ENCODE results near the gene LAMP2. TPM values are rescaled to one million over a fixed set of nuclear protein-coding genes. Genes with fewer than 3 reads are reported as not detected.

The LAMP2 gene
- total RNA-seq, 1 experiment from 2014 or later: 41.1 TPM

DNA sequence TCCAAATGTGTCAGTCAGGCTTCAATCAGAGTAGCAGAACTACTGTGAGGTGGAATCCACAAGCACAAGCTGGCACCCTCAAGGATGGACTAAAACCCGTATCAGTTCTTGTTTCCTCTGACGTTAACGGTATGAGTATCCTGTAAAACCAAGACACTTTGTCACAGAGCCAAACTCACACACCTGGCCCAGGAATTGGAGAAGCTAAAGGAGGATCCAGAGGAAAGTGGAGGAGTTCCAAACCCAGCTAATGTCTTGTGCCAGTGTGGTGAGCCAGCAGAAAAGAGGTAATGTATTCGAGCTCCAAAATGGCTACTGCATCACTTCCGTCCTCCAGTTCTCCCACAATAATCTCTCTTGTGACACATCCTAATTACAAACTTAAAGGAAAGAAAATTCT, 62.5 kb downstream of the LAMP2 start:
- ATAC-seq: no peak
- Histone ChIP-seq H3K36me3 (ENCODE audit: control insufficient read depth in 1 of 2, insufficient read depth in 2 of 2, low read length in 2 of 2) (no peaks in the 10 kb centered on the region), H4K20me1 (ENCODE audit: insufficient read depth) (no peaks in the 10 kb centered on the region), H3K27ac (ENCODE audit: low read depth, low read length) (no peak overlapping the region), H3K9me2 (ENCODE audit: insufficient read depth) (no peaks in the 10 kb centered on the region), H2AFZ (ENCODE audit: low read depth, low read length, poor library complexity, severe bottlenecking) (no peak overlapping the region), H3K9me3 (ENCODE audit: control insufficient read depth in 1 of 2, insufficient read depth in 1 of 2, low read depth in 1 of 2, low read length in 2 of 2) (no peaks in the 10 kb centered on the region), H3K4me2 (ENCODE audit: low read length) (no peak overlapping the region), H3K27me3 (ENCODE audit: insufficient read depth, low read length) (no peaks in the 10 kb centered on the region), H3K79me2 (ENCODE audit: insufficient read depth, low read length) (no peaks in the 10 kb centered on the region), H3K9ac (ENCODE audit: low read length) (no peak overlapping the region), H3K4me1 (ENCODE audit: control insufficient read depth in 1 of 2, insufficient read depth in 2 of 2, low read length in 2 of 2) (no peaks in the 10 kb centered on the region), H3K4me3 (replicated peaks in 1 of 2; ENCODE audit: low read depth in 1 of 2, low read length in 2 of 2) (no peak overlapping the region)
- TF ChIP-seq JUND (IDR thresholded peaks at IDR 0.05): no peak
- TF ChIP-seq CEBPB (IDR thresholded peaks at IDR 0.05; ENCODE audit: low read depth): no peak
- TF ChIP-seq ATF3 (IDR thresholded peaks at IDR 0.05): no peak
- TF ChIP-seq CTCF (IDR thresholded peaks at IDR 0.05 in 2 of 3, conservative IDR thresholded peaks at IDR 0.05 in 1 of 3; ENCODE audit: borderline replicate concordance in 1 of 3, insufficient read depth in 1 of 3, low read depth in 2 of 3, low read length in 2 of 3): no peak
- no peak for TF ChIP-seq EZH2phosphoT487 (IDR thresholded peaks at IDR 0.05; ENCODE audit: borderline replicate concordance)
- no peak for TF ChIP-seq ZFX (IDR thresholded peaks at IDR 0.05)
- TF ChIP-seq MAX (IDR thresholded peaks at IDR 0.05): no peak
- no peak for TF ChIP-seq SP1 (IDR thresholded peaks at IDR 0.05; ENCODE audit: low read depth)
- ChIA-PET POLR2A (no interaction called here), RAD21 (ENCODE audit: low non-redundant PET in 1 of 2, low total read pairs in 2 of 2, uncharacterized antibody in 2 of 2, unreplicated experiment in 2 of 2) (no interaction called here), CTCF (no interaction called here)
- DNase-seq (ENCODE audit: low read depth, low spot score): no peak
- BruUV-seq (replicated peaks): no TSS peak
- intact Hi-C loops (cut with micrococcal nuclease): no loop called here

GRCh38 chrX:120402369-120402768, 66.7 kb downstream of the LAMP2 start:
- no peaks in the 10 kb centered on the region for H3K27me3 ChIP-seq (ENCODE audit: insufficient read depth, low read length)
- TF ChIP-seq MAX (IDR thresholded peaks at IDR 0.05) (no peak), CEBPB (IDR thresholded peaks at IDR 0.05; ENCODE audit: low read depth) (no peak), EZH2phosphoT487 (IDR thresholded peaks at IDR 0.05; ENCODE audit: borderline replicate concordance) (no peak)
- ChIA-PET POLR2A (no interaction called here), CTCF (no interaction called here), RAD21 (ENCODE audit: low non-redundant PET in 1 of 2, low total read pairs in 2 of 2, uncharacterized antibody in 2 of 2, unreplicated experiment in 2 of 2) (no interaction called here)
- DNase-seq (ENCODE audit: low read depth, low spot score) (no peak), ATAC-seq (no peak)
- H3K9me2 ChIP-seq (ENCODE audit: insufficient read depth): no peaks in the 10 kb centered on the region
- no peak overlapping the region for H3K9ac ChIP-seq (ENCODE audit: low read length)
- no peak overlapping the region for H2AFZ ChIP-seq (ENCODE audit: low read depth, low read length, poor library complexity, severe bottlenecking)
- H3K79me2 ChIP-seq (ENCODE audit: insufficient read depth, low read length): no peaks in the 10 kb centered on the region
- no TSS peak for BruUV-seq (replicated peaks)
- no peak overlapping the region for H3K27ac ChIP-seq (ENCODE audit: low read depth, low read length)
- no peak overlapping the region for H3K4me2 ChIP-seq (ENCODE audit: low read length)
- no peaks in the 10 kb centered on the region for H3K36me3 ChIP-seq (ENCODE audit: control insufficient read depth in 1 of 2, insufficient read depth in 2 of 2, low read length in 2 of 2)
- H3K9me3 ChIP-seq (ENCODE audit: control insufficient read depth in 1 of 2, insufficient read depth in 1 of 2, low read depth in 1 of 2, low read length in 2 of 2): no peaks in the 10 kb centered on the region
- H3K4me1 ChIP-seq (ENCODE audit: control insufficient read depth in 1 of 2, insufficient read depth in 2 of 2, low read length in 2 of 2): no peaks in the 10 kb centered on the region
- H4K20me1 ChIP-seq (ENCODE audit: insufficient read depth): no peaks in the 10 kb centered on the region
- intact Hi-C loops (cut with micrococcal nuclease): no loop called here
- no peak overlapping the region for H3K4me3 ChIP-seq (replicated peaks in 1 of 2; ENCODE audit: low read depth in 1 of 2, low read length in 2 of 2)

Data from HCT116 (cell line).